Fibroblast of lung (primary cell): ENCODE results near the gene GJD4. TPM values are rescaled to one million over a fixed set of nuclear protein-coding genes. Genes with fewer than 3 reads are reported as not detected.

Experiments used
- DNase-seq, 2 donors: peaks; one replicate each; pipeline versions ENCODE4 v3.0.0 to v3.0.0-alpha.2; 2010; ENCODE audit warnings: low read depth in 2 of 2
- H2AFZ ChIP-seq: 2 replicates; pipeline ENCODE4 v1.5.1; 2012; ENCODE audit warnings: low read length, control low read depth, inconsistent platforms
- H3K27ac ChIP-seq: 2 replicates; pipeline ENCODE4 v1.5.1; 2011; ENCODE audit warnings: low read length, control low read depth; ENCODE audit not compliant: insufficient read depth
- H3K27me3 ChIP-seq: 2 replicates; pipeline ENCODE4 v1.5.1; 2011; ENCODE audit warnings: mild to moderate bottlenecking, low read length; ENCODE audit not compliant: control insufficient read depth, insufficient read depth
- H3K36me3 ChIP-seq: 2 replicates; pipeline ENCODE4 v1.5.1; 2011; ENCODE audit warnings: low read length; ENCODE audit not compliant: control insufficient read depth, insufficient read depth
- H3K4me1 ChIP-seq: 2 replicates; pipeline ENCODE4 v1.5.1; 2011; ENCODE audit warnings: low read length; ENCODE audit not compliant: control insufficient read depth, insufficient read depth; ENCODE audit errors: extremely low read depth
- H3K4me2 ChIP-seq: 2 replicates; pipeline ENCODE4 v1.5.1; 2011; ENCODE audit warnings: low read length, control low read depth; ENCODE audit not compliant: insufficient read depth; ENCODE audit errors: extremely low read depth
- H3K4me3 ChIP-seq, 4 experiments: fragments of 200-600 bp in 1 of 4; sonication (generic) in 1 of 4; replicated peaks in 1 of 4; 2 replicates each; pipeline ENCODE4 v1.5.1; 2011 to 2016; ENCODE audit warnings: low read length in 4 of 4, low read depth in 3 of 4, mild to moderate bottlenecking in 3 of 4, control low read depth in 2 of 4, inconsistent platforms in 1 of 4, mixed read lengths in 1 of 4; ENCODE audit not compliant: insufficient read depth in 1 of 4; ENCODE audit errors: control extremely low read depth in 1 of 4
- H3K79me2 ChIP-seq: 2 replicates; pipeline ENCODE4 v1.5.1; 2012; ENCODE audit warnings: mild to moderate bottlenecking, low read length, inconsistent platforms; ENCODE audit not compliant: control insufficient read depth, insufficient read depth
- H3K9ac ChIP-seq: 2 replicates; pipeline ENCODE4 v1.5.1; 2011; ENCODE audit warnings: mild to moderate bottlenecking, low read length, control low read depth; ENCODE audit not compliant: insufficient read depth
- H3K9me3 ChIP-seq: 2 replicates; pipeline ENCODE4 v1.5.1; 2012; ENCODE audit warnings: low read depth, low read length; ENCODE audit not compliant: control insufficient read depth, insufficient read depth
- H4K20me1 ChIP-seq: 2 replicates; pipeline ENCODE4 v1.5.1; 2011; ENCODE audit warnings: low read length; ENCODE audit not compliant: control insufficient read depth, insufficient read depth; ENCODE audit errors: extremely low read depth
- CTCF ChIP-seq, 2 donors: IDR thresholded peaks in 1 of 2; conservative IDR thresholded peaks in 1 of 2; 1 replicate in 1 of 2; 2 replicates in 1 of 2; pipeline ENCODE4 v1.5.1; 2011 to 2012; ENCODE audit warnings: low read length in 2 of 2, control low read depth in 1 of 2, inconsistent platforms in 1 of 2, low read depth in 1 of 2, mild to moderate bottlenecking in 1 of 2
- EZH2 ChIP-seq: IDR thresholded peaks from 2 replicates; pipeline ENCODE4 v1.5.1; 2012; ENCODE audit warnings: low read length, control low read depth, mild to moderate bottlenecking; ENCODE audit errors: missing control alignments
- polyA plus RNA-seq, 2 donors: library from polyadenylated mRNA; depleted of rRNA in 1 of 2; stranded (reverse) in 1 of 2; unstranded in 1 of 2; fragments of >200 nt; gene quantifications; 2 replicates each; pipeline ENCODE4 v1.2.1, GENCODE V29; 2011 to 2012; ENCODE audit warnings: missing spikeins in 1 of 2
- total RNA-seq: library from RNA; depleted of rRNA; stranded (reverse); fragments of >200 nt; gene quantifications from 2 replicates; pipeline ENCODE4 v1.2.1, GENCODE V29; 2014

GJD4 gene
- total and polyA plus RNA-seq, 2 donors (not counting 1 experiment from before 2014, with no cell fraction given): 0.17 TPM; not detected in 1

- no peaks in the 10 kb centered on the region for H3K27me3 ChIP-seq
- H3K9ac ChIP-seq: no peak overlapping the region
- H3K4me2 ChIP-seq: no peak overlapping the region
- H3K79me2 ChIP-seq: no peaks in the 10 kb centered on the region
- no peaks in the 10 kb centered on the region for H3K9me3 ChIP-seq
- no peak for TF ChIP-seq CTCF (conservative IDR thresholded peaks at IDR 0.05 in 1 of 2, IDR thresholded peaks at IDR 0.05 in 1 of 2; ENCODE audit: low read depth in 1 of 2, low read length in 2 of 2)
- no peak for TF ChIP-seq EZH2
- H3K36me3 ChIP-seq: no peaks in the 10 kb centered on the region
- peak; percentile 21 to 49 for DNase-seq
- H4K20me1 ChIP-seq: no peaks in the 10 kb centered on the region
- H3K27ac ChIP-seq: no peak overlapping the region
- H3K4me3 ChIP-seq: no peak overlapping the region
- no peak overlapping the region for H2AFZ ChIP-seq
- H3K4me1 ChIP-seq: peaks cover 4% of the 10 kb centered on the region
Measured at GRCh38 chr10:35626971-35627507, 21.9 kb downstream of the GJD4 start.

DNA sequence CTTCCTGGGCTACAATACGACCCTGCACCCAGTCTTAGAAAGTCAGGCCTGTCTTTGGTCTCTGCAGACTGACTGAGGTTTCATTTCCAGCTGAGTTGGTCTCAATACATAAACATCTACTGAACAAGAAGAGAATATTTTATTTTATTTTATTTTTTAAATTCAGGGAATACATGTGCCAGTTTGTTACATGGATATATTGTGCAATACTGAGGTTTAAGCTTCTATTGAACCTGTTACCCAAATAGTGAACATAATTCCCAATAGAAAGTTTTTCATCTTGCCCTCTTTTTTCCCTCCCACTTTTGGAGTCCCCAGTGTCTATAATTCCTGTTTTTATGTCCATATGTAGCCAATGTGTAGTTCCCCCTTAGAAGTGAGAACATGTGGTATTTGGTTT is 26.3 kb downstream of the GJD4 start:
- Histone ChIP-seq H3K27me3 (no peaks in the 10 kb centered on the region), H3K27ac (no peak overlapping the region), H3K9ac (no peak overlapping the region), H2AFZ (no peak overlapping the region), H3K4me1 (peaks cover 4% of the 10 kb centered on the region), H3K36me3 (no peaks in the 10 kb centered on the region), H3K9me3 (no peaks in the 10 kb centered on the region), H3K4me2 (no peak overlapping the region), H3K79me2 (no peaks in the 10 kb centered on the region), H4K20me1 (no peaks in the 10 kb centered on the region), H3K4me3 (no peak overlapping the region)
- no peak for DNase-seq
- TF ChIP-seq EZH2 (no peak), CTCF (conservative IDR thresholded peaks at IDR 0.05 in 1 of 2, IDR thresholded peaks at IDR 0.05 in 1 of 2; ENCODE audit: low read depth in 1 of 2, low read length in 2 of 2) (no peak)

- H2AFZ ChIP-seq: no peak overlapping the region
- no peak for DNase-seq
- TF ChIP-seq EZH2: no peak
- TF ChIP-seq CTCF (conservative IDR thresholded peaks at IDR 0.05 in 1 of 2, IDR thresholded peaks at IDR 0.05 in 1 of 2; ENCODE audit: low read depth in 1 of 2, low read length in 2 of 2): no peak
- H3K4me1 ChIP-seq: peaks cover under 1% of the 10 kb centered on the region
- H3K36me3 ChIP-seq: no peaks in the 10 kb centered on the region
- H3K4me3 ChIP-seq: no peak overlapping the region
- no peak overlapping the region for H3K9ac ChIP-seq
- H3K79me2 ChIP-seq: no peaks in the 10 kb centered on the region
- H4K20me1 ChIP-seq: no peaks in the 10 kb centered on the region
- no peak overlapping the region for H3K4me2 ChIP-seq
- no peaks in the 10 kb centered on the region for H3K9me3 ChIP-seq
- no peak overlapping the region for H3K27ac ChIP-seq
- H3K27me3 ChIP-seq: no peaks in the 10 kb centered on the region
Measured at GRCh38 chr10:35632027-35632426, 26.9 kb downstream of the GJD4 start.
